Adrenal gland (tissue), 12 donors: ENCODE results near the gene DMRTB1. TPM values are rescaled to one million over a fixed set of nuclear protein-coding genes. Genes with fewer than 3 reads are reported as not detected.
A peak's percentile ranks its signal among the peaks of the same experiment; 100 is the strongest.

ENCODE experiments used
- DNase-seq, 7 donors: peaks; one replicate each; pipeline ENCODE4 v3.0.0-alpha.2; 2019 to 2020
- H3K27ac ChIP-seq, 5 donors: fragments of 200-600 bp; sonication (generic) in 4 of 5; 1 replicate in 3 of 5; 2 replicates in 2 of 5; pipeline versions ENCODE4 v1.5.1 to v1.8.0; 2016 to 2020; ENCODE audit warnings: mild to moderate bottlenecking in 1 of 5
- H3K27me3 ChIP-seq: fragments of 200-600 bp; 2 replicates; pipeline ENCODE4 v1.8.0; 2021
- H3K36me3 ChIP-seq, 2 donors: fragments of 200-600 bp; replicated peaks in 1 of 2; 1 replicate in 1 of 2; 2 replicates in 1 of 2; pipeline versions ENCODE4 v1.5.1 to v1.8.0; 2018 to 2022
- H3K4me1 ChIP-seq, 2 donors: fragments of 200-600 bp; replicated peaks in 1 of 2; 1 replicate in 1 of 2; 2 replicates in 1 of 2; pipeline versions ENCODE4 v1.5.1 to v1.8.0; 2018 to 2021
- H3K4me3 ChIP-seq, 4 donors: fragments of 200-600 bp; sonication (generic) in 3 of 4; one replicate each; pipeline ENCODE4 v1.5.1; 2016 to 2018
- H3K9me3 ChIP-seq, 3 donors: fragments of 200-600 bp; sonication (generic) in 1 of 3; replicated peaks in 1 of 3; 1 replicate in 2 of 3; 2 replicates in 1 of 3; pipeline versions ENCODE4 v1.5.1 to v1.8.0; 2016 to 2021
- POLR2A ChIP-seq, 2 donors: fragments of 450-650 bp; IDR thresholded peaks; one replicate each; pipeline ENCODE4 v1.6.1; 2017; ENCODE audit warnings: antibody characterized with exemption in 2 of 2, mild to moderate bottlenecking in 2 of 2, moderate library complexity in 1 of 2
- WGBS, 4 donors: extraction: QIAGEN DNeasy Blood & Tissue Kit in 2 of 4; methylation state at CpG; one replicate each; pipeline versions ENCODE4 v1.1.5 to v1.1.7; 2013 to 2017; 5-methylcytosine and 5-hydroxymethylcytosine counted together
- intact Hi-C, 2 donors: fragments of 100-400 bp; cut with DNase I; formaldehyde crosslinking; loops; one replicate each; pipeline versions ENCODE4 v1.14.1 to v1.15.0; 2022 to 2023
- polyA plus RNA-seq, 3 donors: library from polyadenylated mRNA; stranded (reverse); fragments of 200-250 nt in 2 of 3; fragments of 350-450 nt in 1 of 3; fragmentation: Illumina TruSeq in 1 of 3; extraction: RNeasy Lipid Tissue Mini Kit (QIAGEN cat#74804) in 1 of 3; gene quantifications; one replicate each; pipeline ENCODE4 v1.2.3, GENCODE V29; 2013 to 2014
- total RNA-seq, 9 donors: library from RNA; depleted of rRNA in 4 of 9; stranded (reverse); fragments of >200 nt in 4 of 9; fragments of 120-200 nt in 1 of 9; fragmentation: NEBNext Ultra II Directional in 1 of 9; extraction: Animal tissue kit (Norgen Biotek cat#: 25700) in 1 of 9; gene quantifications; one replicate each; pipeline versions ENCODE4 v1.1.0 to v1.2.4, GENCODE V29; 2013 to 2023
- TF ChIP-seq, protein P1 (sequence below), 6 experiments: fragments of 450-650 bp in 4 of 6; fragments of 200-600 bp in 2 of 6; sonication (generic) in 1 of 6; IDR thresholded peaks; 1 replicate in 5 of 6; 2 replicates in 1 of 6; pipeline versions ENCODE4 v1.5.1 to v1.8.0; 2016 to 2021; ENCODE audit warnings: antibody characterized with exemption in 6 of 6, mild to moderate bottlenecking in 2 of 6, moderate library complexity in 1 of 6
- donor health status: healthy with polysubstance abuse.
- donor health status: Bipolar disorder and iron deficiency.
- donor health status: DM: yes; HTN: yes; CAD: no.
- donor health status: DM: no; HTN: no; CAD: no.
- donor health status: DM: no; HTN: no; CAD: no.
- donor health status: DM: yes; HTN: yes; CAD: no.

DMRTB1 gene
- total and polyA plus RNA-seq, 12 donors: not detected

DNA sequence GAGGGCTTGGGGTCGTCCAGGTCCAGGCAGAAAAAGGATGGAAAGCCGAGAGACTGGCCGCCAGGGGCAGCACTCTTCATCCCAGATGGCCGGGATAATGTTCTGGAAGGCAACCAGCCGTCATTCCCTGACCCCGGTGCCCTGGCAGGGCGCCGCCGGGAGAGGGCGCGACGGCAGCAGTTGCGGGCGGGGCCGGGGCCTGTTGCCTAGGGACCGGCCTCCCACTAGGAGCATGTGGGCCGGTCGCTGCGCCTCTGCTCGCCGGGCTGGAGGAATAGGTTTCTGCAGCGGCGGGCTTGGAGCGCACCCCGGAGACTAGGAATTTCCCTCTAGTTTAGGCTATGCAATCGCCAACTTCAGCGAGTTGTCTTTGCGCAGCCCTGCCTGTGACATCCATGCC is 11.0 kb downstream of the DMRTB1 start:
- no peak overlapping the region for H3K27ac ChIP-seq
- WGBS, 4 donors: 43 to 51% (median 44%) methylated on average over 11 to 28 of the region's 28 CpGs
- TF ChIP-seq, protein P1, sequence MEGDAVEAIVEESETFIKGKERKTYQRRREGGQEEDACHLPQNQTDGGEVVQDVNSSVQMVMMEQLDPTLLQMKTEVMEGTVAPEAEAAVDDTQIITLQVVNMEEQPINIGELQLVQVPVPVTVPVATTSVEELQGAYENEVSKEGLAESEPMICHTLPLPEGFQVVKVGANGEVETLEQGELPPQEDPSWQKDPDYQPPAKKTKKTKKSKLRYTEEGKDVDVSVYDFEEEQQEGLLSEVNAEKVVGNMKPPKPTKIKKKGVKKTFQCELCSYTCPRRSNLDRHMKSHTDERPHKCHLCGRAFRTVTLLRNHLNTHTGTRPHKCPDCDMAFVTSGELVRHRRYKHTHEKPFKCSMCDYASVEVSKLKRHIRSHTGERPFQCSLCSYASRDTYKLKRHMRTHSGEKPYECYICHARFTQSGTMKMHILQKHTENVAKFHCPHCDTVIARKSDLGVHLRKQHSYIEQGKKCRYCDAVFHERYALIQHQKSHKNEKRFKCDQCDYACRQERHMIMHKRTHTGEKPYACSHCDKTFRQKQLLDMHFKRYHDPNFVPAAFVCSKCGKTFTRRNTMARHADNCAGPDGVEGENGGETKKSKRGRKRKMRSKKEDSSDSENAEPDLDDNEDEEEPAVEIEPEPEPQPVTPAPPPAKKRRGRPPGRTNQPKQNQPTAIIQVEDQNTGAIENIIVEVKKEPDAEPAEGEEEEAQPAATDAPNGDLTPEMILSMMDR (IDR thresholded peaks at IDR 0.05): peak in 5 of 6 experiments; percentile 9 to 43 (median 32)
- TF ChIP-seq POLR2A (IDR thresholded peaks at IDR 0.05): no peak
- H3K36me3 ChIP-seq: no peaks in the 10 kb centered on the region
- no peak overlapping the region for H3K4me3 ChIP-seq
- peak in 6 of 7 donors; percentile 30 to 60 (median 40) for DNase-seq
- no peaks in the 10 kb centered on the region for H3K27me3 ChIP-seq
- no peaks in the 10 kb centered on the region for H3K4me1 ChIP-seq
- H3K9me3 ChIP-seq: no peaks in the 10 kb centered on the region
- intact Hi-C loops: no loop called here

DNA sequence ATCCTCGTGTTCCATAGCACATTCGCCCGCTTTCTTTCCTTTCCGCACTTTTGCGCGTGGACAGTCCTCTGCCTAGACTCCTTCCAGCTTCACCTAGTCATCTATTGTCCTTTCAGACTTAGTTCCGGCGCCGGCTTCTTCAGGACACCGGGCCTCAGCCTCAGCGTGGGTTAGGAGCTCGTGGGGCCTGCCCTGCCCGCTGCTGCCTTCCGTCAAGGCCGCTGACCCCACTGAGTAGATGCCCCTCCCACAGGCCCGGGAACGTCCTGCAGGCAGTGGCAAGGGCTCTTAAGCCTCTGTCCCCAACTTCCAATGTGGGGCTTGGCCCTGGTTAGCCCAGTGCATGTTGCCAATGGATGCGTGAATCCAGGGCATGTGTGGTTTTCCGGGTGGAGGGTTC is 11.4 kb downstream of the DMRTB1 start:
- no peaks in the 10 kb centered on the region for H3K27me3 ChIP-seq
- H3K36me3 ChIP-seq: no peaks in the 10 kb centered on the region
- intact Hi-C loops: no loop called here
- DNase-seq: peak in 1 of 7 donors; percentile 40
- no peak for TF ChIP-seq POLR2A (IDR thresholded peaks at IDR 0.05)
- TF ChIP-seq, protein P1 (IDR thresholded peaks at IDR 0.05): no peak
- H3K4me1 ChIP-seq: no peaks in the 10 kb centered on the region
- no peak overlapping the region for H3K4me3 ChIP-seq
- 77 to 82% (median 78%) methylated on average over 14 to 19 of the region's 19 CpGs for WGBS, 4 donors
- H3K27ac ChIP-seq: no peak overlapping the region
- H3K9me3 ChIP-seq: no peaks in the 10 kb centered on the region

DNA sequence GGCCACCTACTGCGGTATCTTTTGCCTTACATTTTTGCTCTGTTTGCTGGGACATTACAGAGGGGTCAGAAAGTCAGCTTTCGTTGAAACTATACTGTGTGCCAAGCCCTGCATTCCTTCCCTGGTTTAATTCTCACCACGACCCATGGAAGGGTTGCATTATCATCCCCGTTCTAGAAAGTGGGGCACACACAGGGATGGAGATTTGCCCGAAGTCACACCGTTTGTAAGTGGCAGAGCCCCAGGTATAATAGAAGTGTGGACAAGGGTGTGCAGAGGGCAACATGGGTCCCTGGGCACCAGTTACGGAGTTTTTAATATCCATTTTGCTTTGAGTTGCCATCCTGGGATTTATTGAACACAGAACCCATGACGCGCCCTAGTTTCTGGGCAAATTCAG is 11.8 kb downstream of the DMRTB1 start:
- H3K27ac ChIP-seq: no peak overlapping the region
- no peak overlapping the region for H3K4me3 ChIP-seq
- intact Hi-C loops: no loop called here
- TF ChIP-seq, protein P1 (IDR thresholded peaks at IDR 0.05): no peak
- no peak for TF ChIP-seq POLR2A (IDR thresholded peaks at IDR 0.05)
- no peaks in the 10 kb centered on the region for H3K36me3 ChIP-seq
- WGBS, 4 donors: 86 to 94% (median 93%) methylated on average over 8 to 9 of the region's 9 CpGs
- no peak for DNase-seq
- no peaks in the 10 kb centered on the region for H3K4me1 ChIP-seq
- no peaks in the 10 kb centered on the region for H3K9me3 ChIP-seq
- no peaks in the 10 kb centered on the region for H3K27me3 ChIP-seq

DNA sequence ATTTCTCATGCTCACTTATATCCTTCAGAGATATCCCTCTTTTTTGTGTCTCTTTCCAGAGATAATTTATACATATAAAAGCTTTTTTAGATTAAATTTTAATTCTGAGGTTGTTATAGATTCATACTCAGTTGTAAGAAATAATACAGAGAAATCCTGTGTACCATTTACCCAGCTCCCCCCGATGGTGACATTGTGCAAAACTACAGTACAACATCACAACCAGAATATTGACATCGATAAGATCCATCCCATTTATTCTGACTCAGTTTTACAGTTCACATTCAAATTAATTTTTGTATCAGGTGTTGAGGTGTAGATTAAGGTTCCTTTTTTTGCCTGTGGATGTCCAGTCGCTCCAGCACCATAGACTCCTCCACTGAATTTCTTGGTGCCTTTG is 14.3 kb downstream of the DMRTB1 start:
- H3K9me3 ChIP-seq: no peaks in the 10 kb centered on the region
- no peaks in the 10 kb centered on the region for H3K27me3 ChIP-seq
- H3K4me3 ChIP-seq: no peak overlapping the region
- WGBS, 4 donors: 79 to 88% (median 82%) methylated on average over 3 of the region's 3 CpGs
- H3K27ac ChIP-seq: no peak overlapping the region
- intact Hi-C loops: no loop called here
- no peak for DNase-seq
- no peaks in the 10 kb centered on the region for H3K4me1 ChIP-seq
- TF ChIP-seq, protein P1 (IDR thresholded peaks at IDR 0.05): no peak
- TF ChIP-seq POLR2A (IDR thresholded peaks at IDR 0.05): no peak
- no peaks in the 10 kb centered on the region for H3K36me3 ChIP-seq
